ENCODE results near the gene TCEA3. TPM values are rescaled to one million over a fixed set of nuclear protein-coding genes. Genes with fewer than 3 reads are reported as not detected.
"Not testable (repeated sequence)": the region's sequence is repeated elsewhere in the genome, so short reads cannot be mapped to it uniquely, and the experiment has no call there.

TCEA3 gene
- total RNA-seq, 2 donors from 2014 or later: 10.5 to 19.2 TPM

DNA sequence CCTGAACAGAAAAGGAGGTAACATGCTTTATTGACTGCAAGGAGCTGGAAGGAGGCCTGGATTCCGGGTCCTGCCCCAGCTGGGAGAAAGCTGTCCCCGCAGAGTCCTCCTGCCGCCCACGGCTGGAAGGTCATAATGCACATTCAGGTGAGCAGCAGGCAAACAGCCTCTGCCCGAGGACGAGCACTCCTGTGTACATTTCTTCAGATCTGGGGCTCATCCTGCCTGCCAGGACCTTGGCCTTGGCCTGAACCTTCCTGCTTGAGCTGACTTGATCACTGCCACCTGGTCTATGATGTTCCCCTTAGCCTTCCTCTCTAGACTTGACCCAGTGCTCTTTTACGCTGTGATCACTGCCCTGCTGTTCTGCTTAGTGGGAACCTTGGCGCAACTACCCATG lies 37.1 kb downstream of the TCEA3 start:
- H3K27ac Mint-ChIP-seq: no peak overlapping the region
- H3K36me3 Mint-ChIP-seq: no peaks in the 10 kb centered on the region

DNA sequence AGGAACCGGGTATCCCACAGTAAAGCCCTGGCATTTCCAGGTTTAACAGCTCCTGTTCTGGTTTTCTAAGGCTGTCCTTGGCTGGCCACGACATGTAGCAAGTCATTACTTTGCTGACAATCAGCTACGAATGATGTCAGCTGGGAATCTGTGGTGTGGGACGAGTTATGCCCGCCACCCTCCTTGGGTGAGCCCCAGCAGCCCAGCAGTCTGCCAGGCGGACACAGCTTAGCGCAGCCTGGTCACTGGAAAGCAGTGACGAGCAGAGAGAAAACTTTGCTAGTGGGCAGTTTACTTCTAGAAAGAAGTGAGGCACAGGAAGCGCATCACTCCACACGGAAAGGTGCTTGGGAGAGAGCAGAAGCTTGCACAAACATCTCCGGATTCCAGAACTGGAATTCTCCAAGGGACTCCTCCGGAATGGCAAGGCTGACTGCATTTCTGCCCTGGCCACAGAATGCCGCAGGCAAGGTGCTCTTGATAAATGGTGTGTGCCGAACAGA lies 39.4 kb downstream of the TCEA3 start:
- no peaks in the 10 kb centered on the region for H3K9me3 Mint-ChIP-seq
- DNase-seq (ENCODE audit: low spot score in 2 of 2): no peak
- no peak for ATAC-seq
- H3K27ac Mint-ChIP-seq: no peak overlapping the region
- H3K36me3 Mint-ChIP-seq: no peaks in the 10 kb centered on the region

More for the DNA sequence above, 37.1 kb downstream of the TCEA3 start:
- DNase-seq (ENCODE audit: low spot score in 2 of 2) (no peak), ATAC-seq (no peak)
- no peaks in the 10 kb centered on the region for H3K9me3 Mint-ChIP-seq

DNA sequence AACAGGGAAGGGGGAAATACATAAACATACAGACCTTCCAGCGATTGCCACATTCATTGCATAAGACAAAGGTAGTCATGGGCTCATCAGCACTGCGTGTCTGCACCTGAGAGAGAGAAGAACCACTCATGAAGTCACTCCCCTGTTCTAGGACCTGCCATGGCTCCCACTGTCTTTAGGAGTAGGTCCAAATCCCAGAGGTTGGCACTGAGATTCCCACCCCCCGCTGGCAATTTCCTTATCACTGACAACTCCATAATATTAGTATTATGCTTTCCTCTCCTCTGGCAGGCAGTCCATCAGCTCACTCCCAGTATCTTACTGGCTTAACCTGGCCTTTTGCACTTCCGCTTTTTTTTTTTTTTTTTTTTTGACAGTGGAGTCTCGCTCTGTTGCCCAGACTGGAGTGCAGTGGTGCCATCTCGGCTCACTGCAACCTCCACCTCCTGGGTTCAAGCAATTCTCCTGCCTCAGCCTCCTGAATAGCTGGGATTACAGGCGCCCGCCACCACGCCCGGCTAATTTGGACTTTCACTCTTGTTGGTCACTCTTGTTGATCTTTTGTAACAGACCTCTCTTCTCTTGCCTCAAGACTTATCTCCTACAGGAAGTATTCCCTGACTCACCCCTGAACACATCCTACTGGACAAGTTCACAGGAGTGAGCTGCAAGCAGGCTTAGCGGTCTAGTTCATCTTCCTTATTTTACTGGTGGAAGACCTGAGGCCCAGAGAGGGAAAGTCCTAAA lies 40.1 kb downstream of the TCEA3 start:
- peak overlapping the region in 1 of 2 donors; percentile 50 for H3K27ac Mint-ChIP-seq
- no peak for ATAC-seq
- H3K36me3 Mint-ChIP-seq: no peaks in the 10 kb centered on the region
- no peak for DNase-seq (ENCODE audit: low spot score in 2 of 2)
- H3K9me3 Mint-ChIP-seq: no peaks in the 10 kb centered on the region

DNA sequence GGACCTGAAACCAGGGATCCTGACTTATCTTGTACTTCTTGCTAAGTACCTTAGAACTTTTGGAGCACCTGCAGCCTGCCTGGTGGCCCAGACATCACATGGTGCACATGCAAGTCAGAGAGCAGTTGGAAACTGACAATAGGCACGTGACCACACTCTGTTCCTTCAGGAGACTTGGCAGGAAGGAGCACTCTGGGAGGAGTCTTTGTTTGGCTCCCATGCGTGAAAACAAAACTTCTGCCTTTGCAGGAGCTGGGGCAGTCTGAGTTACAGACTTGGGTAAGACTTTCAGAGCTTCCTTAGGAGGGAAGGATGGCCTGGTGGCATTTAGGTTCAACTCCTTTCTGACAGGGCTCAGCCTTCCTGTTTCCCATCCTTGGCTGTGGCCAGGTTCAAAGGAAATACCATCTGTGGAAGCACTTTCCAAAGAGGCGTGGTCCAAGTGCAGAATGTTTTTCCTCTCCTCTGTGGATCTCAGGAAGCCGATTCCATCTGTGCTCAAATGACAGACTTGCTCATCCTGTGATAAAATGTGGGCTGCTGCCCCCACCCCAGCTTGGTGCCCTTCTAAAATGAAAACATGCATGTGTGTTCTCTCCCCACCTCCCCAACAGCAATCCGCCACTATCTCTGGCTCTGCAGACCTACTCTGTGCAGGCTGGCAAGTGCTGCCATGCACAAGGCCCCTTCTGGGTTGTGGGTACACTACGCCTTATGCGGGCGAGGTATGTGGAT lies 40.8 kb downstream of the TCEA3 start:
- H3K36me3 Mint-ChIP-seq: no peaks in the 10 kb centered on the region
- ATAC-seq: no peak
- H3K27ac Mint-ChIP-seq: peak overlapping the region in 1 of 2 donors; percentile 50
- no peaks in the 10 kb centered on the region for H3K9me3 Mint-ChIP-seq
- no peak for DNase-seq (ENCODE audit: low spot score in 2 of 2)

DNA sequence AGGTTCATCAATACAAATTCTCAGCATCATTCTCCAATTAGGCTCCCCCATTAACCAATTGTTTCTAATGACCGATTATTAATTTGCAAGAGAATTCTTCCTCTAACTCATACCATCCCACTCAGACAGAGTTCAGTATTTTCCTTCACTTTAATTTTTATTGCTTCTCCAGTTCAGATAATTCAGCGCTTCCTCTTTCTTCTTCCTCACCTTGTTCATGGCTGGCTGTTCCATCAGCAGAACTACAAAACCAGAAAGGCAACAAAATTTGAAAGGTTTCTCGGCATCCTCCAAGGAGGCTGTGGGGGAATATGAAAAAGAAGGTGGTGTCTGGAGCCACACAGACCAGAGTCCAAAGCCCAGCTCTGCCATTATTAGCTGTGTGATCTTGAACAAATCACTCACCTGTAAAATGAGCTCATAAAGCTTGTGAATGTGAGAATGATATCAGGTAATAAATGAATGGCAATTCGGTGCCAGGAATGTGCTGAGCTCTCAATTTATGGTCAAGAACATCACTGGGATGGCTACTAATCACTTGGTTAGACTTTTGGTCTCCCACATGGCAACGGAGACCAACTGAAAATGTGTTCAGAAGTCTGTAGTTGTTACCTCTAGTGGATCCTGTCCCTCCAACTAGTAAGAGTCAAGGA lies 43.2 kb downstream of the TCEA3 start:
- Mint-ChIP-seq H3K27ac (no peak overlapping the region), H3K36me3 (no peaks in the 10 kb centered on the region), H3K9me3 (no peaks in the 10 kb centered on the region)
- DNase-seq (ENCODE audit: low spot score in 2 of 2) (no peak), ATAC-seq (no peak)

DNA sequence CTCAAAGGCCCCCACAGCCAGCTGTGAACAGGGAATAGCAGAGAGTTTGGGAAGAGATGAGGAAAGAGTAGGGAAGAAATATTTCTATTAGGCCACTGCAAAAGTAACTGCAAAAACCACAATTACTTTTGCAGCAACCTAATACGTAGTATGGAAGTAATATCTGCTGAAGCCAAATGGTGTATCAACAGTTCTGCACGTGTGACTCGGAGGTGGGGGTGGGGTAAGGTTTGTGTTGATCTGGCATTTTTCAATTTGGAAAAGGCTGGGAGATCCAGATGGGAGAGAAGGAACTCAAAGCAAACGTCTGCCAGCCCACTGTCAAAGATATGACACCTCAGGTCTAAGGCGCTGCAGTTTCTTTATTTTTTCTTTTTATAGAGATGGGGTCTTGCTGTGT lies 43.8 kb downstream of the TCEA3 start:
- DNase-seq (ENCODE audit: low spot score in 2 of 2) (no peak), ATAC-seq (no peak)
- no peak overlapping the region for H3K27ac Mint-ChIP-seq
- no peaks in the 10 kb centered on the region for H3K36me3 Mint-ChIP-seq
- H3K9me3 Mint-ChIP-seq: no peaks in the 10 kb centered on the region

DNA sequence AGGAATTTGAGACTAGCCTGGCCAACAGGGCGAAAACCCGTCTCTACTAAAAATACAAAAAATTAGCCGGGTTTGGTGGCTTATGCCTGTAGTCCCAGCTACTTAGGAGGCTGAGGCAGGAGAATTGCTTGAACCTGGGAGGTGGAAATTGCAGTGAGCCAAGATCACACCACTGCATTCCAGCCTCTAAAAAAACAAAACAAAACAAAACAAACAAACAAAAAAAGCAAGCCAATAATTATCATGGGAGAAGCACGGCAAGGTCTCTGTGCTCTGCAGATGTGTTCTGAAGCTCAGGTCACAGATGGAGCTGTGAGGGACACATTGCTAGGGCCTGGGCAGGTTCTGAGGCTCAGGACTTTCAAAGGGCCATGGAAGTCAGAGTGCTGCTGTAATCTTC lies 44.3 kb downstream of the TCEA3 start:
- not testable (repeated sequence) for H3K9me3 Mint-ChIP-seq; ATAC-seq; H3K36me3 Mint-ChIP-seq; H3K27ac Mint-ChIP-seq; DNase-seq (ENCODE audit: low spot score in 2 of 2)

DNA sequence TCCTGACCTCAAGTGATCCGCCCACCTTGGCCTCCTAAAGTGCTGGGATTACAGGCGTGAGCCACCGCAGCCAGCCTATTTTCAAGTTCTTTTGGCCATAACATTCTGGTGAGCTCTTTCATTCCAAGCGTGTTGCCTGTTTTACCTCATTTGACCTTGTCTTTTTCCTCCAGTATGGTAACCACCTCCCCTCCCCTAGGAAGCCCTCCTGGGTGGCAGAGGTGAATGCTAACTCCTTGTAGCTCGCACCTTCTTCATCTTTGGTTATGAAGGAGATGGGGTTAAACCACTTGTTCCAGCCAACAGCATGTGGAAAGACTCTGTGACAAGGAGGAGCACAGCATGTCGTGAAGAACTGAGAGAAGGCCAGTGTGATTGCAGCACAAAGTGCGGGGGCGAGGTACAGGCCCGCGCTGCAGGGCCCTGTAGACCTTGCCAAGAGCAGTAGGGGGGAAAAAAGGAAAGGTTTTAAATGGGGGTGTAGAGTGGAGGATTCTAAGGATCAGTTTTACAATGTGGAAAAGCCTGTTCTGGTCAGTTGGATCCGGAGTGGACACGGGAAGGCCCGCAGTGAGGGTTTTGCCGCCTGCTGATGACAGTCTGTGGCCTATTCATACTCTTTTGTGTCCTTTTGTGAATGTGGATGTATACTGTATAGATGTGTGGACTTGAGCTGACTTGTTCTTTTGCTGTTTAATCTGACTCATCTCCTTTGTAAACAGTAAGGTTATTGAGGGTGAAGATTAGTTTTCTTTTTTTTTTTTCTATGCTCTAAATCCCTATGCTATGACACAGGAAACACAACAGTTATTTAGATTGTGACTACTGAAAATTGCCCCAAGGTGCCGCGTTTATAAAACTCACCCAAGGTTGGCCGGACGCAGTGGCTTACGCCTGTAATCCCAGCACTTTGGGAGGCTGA lies 47.4 kb downstream of the TCEA3 start:
- H3K9me3 Mint-ChIP-seq: no peaks in the 10 kb centered on the region
- no peak overlapping the region for H3K27ac Mint-ChIP-seq
- no peaks in the 10 kb centered on the region for H3K36me3 Mint-ChIP-seq
- DNase-seq (ENCODE audit: low spot score in 2 of 2): no peak
- no peak for ATAC-seq

DNA sequence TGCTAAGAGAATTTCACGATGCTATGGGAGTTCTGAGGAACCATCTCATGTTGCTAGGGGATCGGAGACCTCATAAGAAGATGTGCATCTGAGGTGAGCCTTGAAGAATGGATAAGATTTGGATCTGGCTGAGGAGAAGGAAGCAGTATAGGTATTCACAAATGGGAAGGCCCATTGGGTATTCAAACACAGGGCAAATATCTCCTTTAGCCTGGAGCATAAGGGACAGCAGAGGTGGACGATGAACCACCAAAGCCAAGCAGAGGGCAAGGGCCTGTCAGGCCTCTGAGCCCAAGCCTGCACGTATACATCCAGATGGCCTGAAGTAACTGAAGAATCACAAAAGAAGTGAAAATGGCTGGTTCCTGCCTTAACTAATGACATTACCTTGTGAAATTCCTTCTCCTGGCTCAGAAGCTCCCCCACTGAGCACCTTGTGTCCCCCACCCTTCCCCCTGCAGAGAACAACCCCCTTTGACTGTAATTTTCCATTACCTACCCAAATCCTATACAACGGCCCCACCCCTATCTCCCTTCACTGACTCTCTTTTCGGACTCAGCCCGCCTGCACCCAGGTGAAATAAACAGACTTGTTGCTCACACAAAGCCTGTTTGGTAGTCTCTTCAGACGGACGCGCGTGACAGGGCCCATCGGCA lies 50.3 kb downstream of the TCEA3 start:
- H3K27ac Mint-ChIP-seq: peak overlapping the region in 1 of 2 donors; percentile 59
- not testable (repeated sequence) for H3K36me3 Mint-ChIP-seq; H3K9me3 Mint-ChIP-seq; ATAC-seq; DNase-seq (ENCODE audit: low spot score in 2 of 2)

DNA sequence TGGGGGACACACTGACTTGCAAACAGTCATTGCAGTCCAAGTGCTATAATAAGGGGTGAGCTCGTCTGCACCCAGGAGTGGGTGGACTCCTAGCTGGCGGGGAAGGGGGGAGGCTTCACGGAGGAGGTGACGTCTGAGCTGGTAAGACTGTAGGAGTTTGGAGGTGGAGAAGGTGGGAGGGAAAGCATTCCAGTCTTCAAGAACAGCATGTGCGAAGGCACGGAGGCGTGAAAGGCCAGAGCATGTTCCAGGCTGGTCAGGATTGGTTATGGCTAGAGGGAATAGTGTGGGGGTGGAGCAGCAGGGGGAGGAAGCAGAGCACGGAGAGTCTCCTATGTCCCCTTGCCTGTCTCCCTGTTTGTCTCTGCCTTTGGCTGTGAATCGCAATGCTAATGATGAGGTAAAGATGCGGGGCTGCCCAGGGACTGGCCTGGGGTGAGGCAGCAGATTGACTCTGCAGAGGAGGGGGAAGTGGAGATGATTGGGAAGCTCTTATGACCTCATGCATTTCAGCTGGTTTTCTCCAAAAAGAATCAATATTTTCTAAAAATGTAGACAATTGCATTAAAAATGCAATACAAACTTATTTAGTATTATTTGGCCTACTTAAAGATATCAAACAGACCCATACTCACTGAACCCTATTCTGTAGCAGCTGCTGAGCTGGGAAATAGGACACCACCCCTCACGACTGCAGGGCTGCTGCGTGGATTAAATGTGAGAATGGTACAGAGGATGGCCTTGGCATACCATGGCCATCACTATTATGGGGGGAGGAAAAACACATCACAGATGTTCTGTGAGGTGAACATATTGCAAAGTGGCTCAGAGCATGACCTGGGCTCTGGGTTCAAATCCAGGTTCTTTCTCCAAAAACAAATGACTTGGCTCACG lies 52.3 kb downstream of the TCEA3 start:
- DNase-seq (ENCODE audit: low spot score in 2 of 2) (no peak), ATAC-seq (no peak)
- Mint-ChIP-seq H3K9me3 (no peaks in the 10 kb centered on the region), H3K36me3 (peaks cover 12 to 13% of the 10 kb centered on the region in 2 donors), H3K27ac (no peak overlapping the region)

DNA sequence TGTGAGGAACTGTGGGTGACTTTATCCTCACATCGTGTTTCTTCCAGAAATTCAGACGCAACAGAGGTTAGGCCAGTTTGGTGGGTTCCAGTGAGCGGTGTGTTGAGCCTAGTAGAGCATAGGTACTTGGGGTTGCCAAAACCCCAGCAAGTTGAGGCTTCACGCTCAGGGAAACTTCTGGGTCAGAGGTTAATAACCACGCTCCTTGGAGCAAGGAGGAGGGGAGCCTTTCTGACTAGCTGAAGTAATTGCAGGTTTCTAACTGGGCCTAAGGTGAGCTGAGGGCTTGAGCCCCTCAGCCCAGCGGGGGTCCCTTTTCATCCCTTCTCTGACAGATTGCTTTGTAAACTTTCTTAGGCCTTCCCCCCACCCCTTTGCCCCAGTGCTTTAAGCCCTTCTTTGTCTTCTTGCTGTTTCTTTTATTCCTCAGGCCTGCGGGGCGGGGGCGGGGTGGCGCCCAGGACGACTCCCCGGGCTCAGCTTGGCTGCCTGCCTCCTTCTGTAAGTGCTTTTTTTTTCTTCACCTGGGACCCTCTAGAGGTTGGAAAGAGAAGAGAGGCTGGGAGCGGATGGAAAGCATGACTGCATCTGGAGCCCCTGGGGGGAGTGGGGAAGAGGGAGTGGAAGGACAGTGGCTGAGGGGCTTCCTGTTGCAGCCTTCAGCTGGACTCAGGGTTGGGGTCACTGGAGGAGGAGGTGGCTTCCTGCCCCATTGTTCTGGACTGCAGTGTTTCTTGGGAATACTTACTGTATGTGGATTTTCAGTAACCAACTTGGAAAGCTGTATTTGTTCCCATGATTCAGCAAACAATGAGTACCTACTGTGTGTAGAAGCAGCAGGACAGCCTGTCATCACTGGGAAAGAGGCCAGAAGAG lies 53.6 kb downstream of the TCEA3 start:
- no peak overlapping the region for H3K27ac Mint-ChIP-seq
- ATAC-seq: no peak
- H3K9me3 Mint-ChIP-seq: no peaks in the 10 kb centered on the region
- peaks cover 24 to 26% of the 10 kb centered on the region in 2 donors for H3K36me3 Mint-ChIP-seq
- no peak for DNase-seq (ENCODE audit: low spot score in 2 of 2)

DNA sequence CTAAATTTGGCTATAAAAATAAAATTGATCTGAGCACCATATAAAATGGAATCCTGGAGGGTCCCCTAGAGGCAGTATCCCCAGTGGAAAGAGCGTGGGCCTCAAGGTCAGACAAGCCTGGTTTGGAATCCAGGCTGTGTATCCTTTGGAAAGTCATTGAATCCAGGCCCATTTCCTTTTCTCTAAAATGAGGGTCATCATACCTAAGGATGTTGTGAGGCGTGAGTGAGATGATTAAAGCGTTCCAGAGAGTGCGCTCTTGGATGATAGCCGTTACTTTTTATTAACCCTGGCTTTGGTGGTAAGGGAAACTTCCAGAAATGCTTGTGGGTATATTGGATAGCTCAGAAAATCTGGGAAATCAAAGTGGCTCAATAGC lies 54.2 kb downstream of the TCEA3 start:
- no peaks in the 10 kb centered on the region for H3K9me3 Mint-ChIP-seq
- H3K27ac Mint-ChIP-seq: peak overlapping the region in 1 of 2 donors; percentile 98
- DNase-seq (ENCODE audit: low spot score in 2 of 2) (no peak), ATAC-seq (no peak)
- H3K36me3 Mint-ChIP-seq: peaks cover 25 to 30% of the 10 kb centered on the region in 2 donors

DNA sequence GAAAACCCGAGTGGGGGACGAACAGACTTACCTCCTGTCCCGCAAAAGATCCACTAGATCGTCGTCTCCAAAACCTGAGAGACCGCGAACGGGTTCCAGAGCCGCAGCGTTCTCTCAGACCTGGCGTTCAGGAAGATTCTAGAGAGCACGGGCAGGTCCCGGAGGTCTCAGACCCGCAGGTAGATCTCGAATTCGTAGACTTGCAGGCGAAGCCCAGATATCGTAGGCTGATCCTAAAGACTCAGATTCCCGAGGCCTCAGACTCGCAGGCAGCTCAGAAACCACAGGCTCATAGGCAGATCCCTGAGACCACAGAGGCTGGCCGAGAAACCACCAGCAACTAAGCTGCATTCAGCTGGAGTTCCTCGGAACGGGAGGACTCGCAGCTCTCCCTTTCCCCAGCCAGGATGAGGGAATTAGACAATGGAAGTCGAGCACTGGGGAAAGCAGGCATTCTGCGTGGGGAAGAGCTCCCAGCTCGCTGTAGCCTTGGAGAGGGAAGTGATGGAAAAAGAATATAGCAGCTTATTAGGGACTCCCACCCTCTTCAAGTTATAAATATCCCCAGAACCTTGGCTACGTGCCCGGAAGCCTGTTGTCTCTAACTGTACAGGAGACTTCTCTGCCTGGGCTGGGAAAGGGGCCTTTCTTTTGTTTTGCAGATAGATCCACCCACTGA lies 55.1 kb downstream of the TCEA3 start, which contains the start of gene ZNF436:
ZNF436 (minus strand) TSS at position 502 of the 679 bp plus-strand sequence. CDS start 1,831 bp downstream, outside the sequence.
- peak in 1 of 2 donors; percentile 40 for DNase-seq (ENCODE audit: low spot score in 2 of 2)
- peak within 1 kb of the TSS; percentile 88 to 98 for H3K27ac Mint-ChIP-seq
- no peaks in the 10 kb centered on the region for H3K9me3 Mint-ChIP-seq
- no peak for ATAC-seq
- H3K36me3 Mint-ChIP-seq: peaks cover 29 to 36% of the 10 kb centered on the region in 2 donors
